GM19397 (cell line): ENCODE measurements around the gene TPM3.
"Not testable (repeated sequence)": the region's sequence is repeated elsewhere in the genome, so short reads cannot be mapped to it uniquely, and the experiment has no call there.

ENCODE experiments used
- ATAC-seq: cut with Tn5 transposase; IDR thresholded peaks from one replicate; pipeline ENCODE4 v1.9.1; 2021; ENCODE audit warnings: mild to moderate bottlenecking, moderate library complexity; ENCODE audit not compliant: unreplicated experiment

Gene TPM3

DNA sequence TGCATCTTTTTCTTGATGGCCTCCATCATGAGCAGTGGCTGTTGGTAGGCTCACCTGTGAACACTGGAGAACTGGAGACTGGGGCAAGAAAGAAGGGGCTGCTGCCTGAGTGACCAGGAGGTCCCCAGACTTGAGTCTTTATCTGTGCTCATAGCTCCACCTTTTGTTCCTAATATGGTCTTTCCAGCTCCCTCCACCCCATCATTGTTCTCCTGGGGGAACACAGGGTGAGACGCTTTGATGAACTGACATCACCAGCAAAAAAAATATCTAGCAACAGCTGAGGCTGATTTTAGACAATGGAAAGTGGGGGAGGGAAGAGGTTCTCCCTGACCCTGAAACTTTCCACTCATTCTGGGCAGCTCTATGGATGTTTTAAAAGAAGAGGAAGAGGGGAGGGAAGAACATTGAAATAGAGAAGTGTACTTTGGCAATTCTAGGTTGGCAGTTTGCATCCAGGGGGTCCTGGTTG lies at the start of gene TPM3:
TSS of gene TPM3 (minus strand) at position 111 of the 472 bp plus-strand sequence. CDS start at position 29, 82 bp downstream.
- no peak for ATAC-seq

DNA sequence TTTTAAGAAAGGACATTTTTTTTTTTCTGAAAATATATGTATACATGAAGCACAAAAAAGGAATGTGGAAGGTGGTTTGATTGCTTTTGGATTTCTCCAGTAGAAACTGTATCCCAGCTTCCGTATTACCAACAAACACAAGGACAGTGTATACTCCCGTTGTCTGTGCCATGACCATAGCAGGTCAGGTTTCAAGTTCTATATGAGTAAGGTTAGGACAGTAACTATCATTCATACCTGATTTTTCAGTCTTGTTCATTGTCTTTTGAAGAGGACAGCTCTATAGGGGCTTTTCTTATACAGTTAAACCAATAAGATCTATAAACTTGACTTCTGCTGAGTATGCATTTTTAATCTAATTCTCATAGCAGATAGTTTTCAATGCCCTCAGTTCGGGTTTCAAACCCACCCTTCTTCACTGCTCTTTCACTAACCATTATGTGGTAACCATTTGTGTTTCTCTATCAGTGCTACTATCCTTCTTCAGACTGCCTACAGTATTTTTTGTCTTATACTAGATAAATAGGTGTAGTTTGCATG lies 48.5 kb upstream of the TPM3 start:
- no peak for ATAC-seq

DNA sequence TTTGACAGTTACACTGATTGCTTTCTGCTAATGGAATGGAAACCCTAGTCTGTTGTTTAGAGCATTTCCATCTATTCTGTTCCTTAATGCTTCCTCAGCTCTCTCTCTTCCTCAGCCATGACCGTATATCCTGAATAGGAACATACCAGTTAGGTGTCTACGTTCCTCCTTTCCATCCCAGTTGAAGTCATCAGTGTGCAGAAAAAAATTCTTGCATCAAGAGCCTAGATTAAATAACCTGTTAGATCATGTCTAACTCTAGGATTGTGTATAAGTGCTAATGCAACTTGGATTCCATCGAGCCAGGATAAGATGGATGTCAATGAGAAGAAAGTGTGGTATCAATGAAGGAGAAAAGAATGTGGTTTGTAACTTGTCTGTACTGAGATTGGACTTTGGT lies 47.6 kb upstream of the TPM3 start:
- no peak for ATAC-seq

DNA sequence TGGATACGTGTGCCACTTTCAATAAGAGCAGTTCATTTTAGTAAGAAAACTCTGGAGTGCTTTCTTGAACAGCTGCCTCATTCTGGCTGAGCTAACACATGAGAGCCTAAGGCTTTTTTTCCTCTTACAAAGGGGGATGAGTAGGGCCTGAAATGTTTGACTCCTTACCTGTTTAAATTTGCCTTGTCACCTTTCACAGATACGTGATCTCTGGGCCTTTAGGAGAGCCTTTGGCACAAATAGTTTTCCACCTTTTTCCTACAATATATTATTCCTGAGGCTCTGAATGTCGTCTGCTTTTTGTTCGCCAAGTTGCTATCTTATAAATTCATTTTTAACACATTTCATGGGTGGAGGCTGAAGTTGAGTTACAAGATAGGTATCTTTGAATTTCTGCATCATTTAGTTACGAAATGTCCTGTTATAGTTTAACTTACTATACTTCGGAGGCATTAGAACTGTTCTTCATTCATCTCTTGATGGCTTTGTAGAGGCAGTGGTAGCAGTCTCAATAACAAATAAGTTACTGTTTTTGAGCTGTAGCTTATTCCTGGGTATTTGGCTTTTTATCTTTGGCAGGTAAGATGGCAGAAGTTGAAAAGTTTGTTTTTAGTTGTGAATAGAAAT lies 46.1 kb upstream of the TPM3 start:
- no peak for ATAC-seq

DNA sequence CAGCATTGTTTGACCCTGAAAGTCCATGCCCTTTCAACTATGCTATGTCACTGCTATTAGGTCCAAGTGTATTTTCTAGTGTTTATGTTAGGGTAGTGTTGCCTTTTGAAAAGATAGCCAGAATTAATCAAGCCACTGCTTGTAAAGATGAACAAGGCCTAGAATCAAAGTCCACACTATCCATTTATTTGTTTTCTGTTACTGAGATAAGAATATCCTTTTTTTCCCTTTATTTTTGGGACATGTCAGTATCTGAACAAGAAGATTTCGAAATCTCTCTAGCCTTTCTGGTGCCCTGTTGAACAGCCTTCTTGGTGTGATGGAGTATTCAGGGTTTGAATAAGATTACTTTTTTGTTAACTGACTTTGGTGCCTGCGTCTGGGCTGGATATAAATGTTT lies 45.5 kb upstream of the TPM3 start:
- no peak for ATAC-seq

DNA sequence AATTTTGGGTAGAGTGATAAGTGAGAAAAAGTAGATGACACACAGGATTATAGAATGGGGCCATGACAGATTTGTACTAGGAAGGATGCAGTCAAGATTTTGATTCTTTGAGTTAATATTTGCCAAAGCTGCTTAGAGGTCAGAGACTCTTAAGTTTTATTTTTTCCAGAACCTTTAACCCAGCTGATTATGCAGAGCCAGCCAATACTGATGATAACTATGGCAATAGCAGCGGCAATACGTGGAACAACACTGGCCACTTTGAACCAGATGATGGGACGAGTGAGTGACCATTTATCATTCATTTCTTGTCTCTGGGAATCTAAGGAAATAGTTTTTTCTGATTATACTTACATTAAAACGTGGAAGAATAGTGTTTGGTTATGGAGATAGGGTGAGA lies 45.0 kb upstream of the TPM3 start:
- ATAC-seq, result no peak

DNA sequence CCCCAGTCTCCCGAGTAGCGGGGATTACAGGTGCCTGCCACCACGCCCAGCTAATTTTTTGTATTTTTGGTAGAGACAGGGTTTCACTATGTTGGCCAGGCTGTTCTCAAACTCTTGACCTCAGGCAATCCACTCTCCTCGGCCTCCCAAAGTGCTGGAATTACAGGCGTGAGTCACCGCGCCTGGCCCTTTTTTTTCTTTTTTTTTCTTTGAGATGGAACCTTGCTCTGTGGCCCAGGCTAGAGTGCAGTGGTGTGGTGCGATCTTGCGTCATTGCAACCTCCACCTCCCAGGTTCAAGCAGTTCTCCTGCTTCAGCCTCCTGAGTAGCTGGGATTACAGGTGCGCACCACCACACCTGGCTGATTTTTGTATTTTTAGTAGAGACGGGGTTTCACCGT lies 41.2 kb upstream of the TPM3 start:
- ATAC-seq, result not testable (repeated sequence)

DNA sequence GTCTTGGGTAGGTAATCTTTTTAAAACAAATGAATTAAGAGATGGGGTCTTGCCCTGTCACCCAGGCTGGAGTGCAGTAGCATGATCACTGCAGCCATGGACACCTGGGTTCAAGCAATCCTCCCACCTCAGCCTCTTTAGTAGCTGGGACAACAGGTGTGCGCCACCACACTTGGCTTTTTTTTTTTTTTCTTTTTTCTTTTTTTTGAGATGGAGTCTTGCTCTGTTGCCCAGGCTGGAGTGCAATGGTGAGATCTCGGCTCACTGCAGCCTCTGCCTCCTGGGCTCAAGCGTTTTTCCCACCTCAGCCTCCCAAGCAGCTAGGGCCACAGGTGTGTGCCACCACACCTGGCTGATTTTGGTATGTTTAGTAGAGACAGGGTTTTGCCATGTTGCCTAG lies 39.2 kb upstream of the TPM3 start:
- not testable (repeated sequence) for ATAC-seq

DNA sequence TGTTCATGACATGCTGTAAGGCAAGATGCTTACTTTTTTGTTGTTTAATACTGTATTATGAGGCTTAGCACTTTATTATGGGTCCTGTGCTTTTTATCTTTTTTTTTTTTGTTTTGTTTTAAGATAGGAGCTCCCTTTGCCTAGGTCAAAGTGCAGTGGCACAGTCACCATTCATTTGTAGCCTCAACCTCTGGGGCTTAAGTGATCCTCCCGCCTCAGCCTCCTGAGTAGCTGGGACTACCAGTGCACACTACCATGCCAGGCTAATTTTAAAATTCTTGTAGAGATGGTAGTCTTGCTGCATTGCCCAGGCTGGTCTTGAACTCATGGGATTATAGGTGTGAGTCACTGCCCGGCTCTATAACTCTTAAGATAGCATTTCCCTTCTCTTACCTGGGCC lies 33.5 kb upstream of the TPM3 start:
- no peak for ATAC-seq

DNA sequence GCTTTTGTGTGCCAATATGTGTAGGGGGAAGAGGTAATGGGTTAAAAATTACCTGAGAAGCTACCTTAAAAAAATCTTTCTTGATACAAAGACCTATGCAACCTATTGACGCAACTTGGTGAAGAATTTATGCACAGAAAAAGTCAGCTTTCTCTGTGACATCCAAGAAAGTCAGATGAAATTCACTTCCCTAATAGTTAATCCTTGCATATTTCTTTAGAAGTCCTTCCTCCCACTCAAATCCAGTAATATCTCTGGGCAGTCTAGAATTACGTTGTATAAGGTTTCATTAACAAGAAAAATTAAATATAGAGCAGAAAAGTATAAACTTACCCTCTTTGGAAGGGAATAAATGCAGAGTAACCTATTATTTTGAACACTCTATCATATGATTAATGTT lies 31.7 kb upstream of the TPM3 start:
- no peak for ATAC-seq

DNA sequence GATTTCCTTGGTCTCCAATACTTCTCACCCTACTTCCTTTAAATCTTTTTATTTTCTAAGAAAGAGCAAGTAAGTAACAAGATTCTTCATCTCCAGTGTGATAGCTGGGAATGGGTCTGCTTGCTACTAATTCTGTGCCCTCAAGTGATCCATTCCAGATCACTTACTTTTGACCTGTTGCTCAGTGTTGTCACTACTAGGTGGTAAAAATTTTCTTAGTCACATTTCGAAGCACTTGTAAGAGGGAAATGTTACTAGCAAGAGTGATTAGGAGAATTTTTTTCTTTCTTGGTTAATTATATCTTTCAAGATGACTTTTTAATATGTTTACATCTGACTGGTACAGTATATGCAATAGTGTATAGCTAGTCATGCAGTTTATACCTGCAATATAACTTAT lies 31.0 kb upstream of the TPM3 start:
- ATAC-seq, result no peak

DNA sequence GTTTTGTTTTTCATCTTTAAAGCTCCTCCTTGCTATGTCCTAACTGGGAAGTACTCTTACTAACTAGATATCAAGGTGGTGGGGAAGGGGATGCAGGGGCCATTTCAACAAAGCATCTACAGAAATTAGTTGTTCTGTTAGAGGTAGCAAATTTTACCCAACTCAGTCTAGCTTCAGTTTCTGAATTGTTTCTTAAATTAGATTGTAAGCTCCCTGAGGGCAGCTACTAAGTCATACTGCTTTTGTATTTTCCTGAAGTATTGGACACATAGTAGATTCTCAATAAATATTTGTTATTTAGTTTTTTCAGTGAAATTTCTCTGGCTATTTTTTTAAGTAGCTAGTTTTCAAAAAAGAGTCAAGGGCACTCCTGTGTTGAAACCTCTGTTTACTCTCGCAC lies 30.6 kb upstream of the TPM3 start:
- no peak for ATAC-seq

DNA sequence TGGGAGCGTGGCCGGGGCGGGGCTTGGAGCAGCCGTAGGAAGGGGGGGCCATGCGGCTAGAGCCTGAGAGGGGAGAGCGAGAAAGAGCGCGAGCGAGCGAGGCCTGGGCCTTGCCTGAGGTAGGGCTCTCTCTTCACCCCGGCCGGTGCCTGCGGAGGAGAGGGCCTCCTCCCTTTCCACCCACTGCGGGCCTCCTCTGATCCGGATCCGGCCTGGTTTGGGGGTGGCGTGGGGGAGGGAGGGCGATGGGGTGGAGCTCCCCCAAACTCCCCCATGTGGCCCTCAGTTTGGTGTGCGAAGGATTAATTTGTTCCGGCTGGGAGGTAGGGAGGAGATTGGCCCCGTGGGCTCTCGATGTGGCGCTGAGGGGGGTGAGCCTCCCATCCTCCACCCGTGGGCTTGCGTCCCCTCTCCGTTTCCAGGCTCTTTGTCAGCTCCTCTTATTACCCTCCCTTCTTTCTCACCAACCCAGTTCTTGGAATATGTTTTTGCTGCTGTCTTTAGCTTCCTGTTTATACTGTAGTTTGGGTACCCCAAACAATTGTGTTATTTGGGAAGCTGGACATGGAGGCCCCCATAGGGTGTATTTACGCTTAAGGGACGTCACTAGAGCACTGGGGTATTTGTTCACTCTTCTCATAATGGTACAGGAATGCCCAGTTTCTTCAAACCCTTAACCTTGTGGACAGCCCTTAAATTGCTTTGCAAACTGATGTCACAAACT lies 29.5 kb upstream of the TPM3 start:
- peak; percentile 8 for ATAC-seq

DNA sequence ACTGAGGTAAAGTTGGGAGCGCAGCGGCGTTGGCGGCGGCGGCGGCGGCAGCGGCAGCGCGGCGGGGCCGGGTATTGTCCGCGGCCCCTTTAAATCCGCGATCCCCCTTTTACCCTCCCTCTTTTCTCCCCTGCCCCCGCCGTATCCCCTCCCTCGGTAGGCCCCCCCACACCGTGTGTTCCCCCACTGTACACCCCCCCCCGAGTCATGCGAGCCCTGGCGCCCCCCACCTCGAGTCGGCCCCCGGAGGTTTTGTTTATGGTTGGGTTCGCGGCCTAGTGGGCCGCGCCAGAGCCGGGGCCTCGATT lies 29.0 kb upstream of the TPM3 start:
- no peak for ATAC-seq

DNA sequence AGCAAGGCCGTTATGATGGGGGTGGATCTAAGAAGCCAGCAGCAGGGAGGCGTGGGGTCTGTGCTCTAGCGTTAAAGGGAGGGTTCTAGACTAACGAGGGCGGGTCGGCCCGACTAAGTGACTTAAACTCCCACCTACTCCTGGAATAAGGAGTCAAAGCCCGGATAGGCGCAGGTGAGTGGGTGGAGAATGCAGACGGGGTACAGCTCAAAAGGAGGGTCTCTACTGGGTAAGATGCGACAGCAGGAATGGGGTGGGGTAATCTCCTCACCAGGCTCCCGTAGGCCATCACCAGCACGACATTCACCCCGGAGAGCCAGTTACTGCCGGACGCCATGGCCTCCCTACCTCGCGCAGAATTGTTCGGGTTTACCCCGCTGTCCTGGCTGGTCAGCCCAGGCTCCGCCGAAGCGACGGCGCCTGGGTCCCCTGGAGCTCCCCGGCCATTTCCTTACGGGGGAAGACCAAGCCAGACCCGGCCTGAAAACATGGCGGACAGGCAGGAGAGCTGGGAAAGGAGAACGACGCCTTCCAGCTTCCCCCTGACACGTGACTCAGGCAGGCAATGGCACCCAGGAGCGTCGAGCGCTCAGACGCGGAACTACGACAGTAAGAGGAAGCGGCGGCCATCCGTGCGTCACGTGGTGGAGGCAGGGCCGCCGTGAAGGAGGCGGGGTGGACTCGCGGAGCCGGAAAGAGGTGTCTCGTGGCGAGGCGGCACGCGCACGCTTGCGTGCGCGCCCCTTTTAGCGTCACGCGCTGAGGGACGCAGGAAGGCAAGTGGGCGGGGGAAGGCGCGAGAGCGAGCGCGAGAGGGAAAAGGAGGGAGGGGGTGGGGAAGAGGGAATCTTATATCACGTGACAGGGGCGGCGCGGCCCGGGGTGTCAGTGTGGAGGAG lies 28.4 kb upstream of the TPM3 start, which contains the start of gene UBAP2L:
TSS of gene UBAP2L (plus strand) at position 885 of the 899 bp plus-strand sequence. CDS start 4,169 bp downstream, outside the sequence.
- ATAC-seq, result peak; percentile 94

DNA sequence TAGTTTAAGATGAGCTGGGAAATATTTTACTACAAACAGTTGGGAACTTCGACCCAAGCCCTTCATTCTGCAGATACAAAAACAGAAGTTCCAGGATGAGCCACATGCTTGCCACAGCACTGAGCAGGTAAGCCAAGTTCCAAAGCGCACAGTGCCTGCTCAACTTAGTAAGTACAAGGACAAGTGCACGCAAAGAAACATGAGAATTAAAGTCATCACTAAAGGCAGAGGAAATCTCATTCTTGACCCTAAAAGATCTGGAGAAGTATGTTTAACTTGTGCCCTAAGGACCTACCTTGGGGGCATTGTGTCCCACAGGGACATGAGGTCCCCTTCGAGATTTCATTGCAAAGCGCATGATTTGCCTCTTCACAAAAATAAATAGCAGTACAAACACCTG lies 27.6 kb upstream of the TPM3 start:
- no peak for ATAC-seq

DNA sequence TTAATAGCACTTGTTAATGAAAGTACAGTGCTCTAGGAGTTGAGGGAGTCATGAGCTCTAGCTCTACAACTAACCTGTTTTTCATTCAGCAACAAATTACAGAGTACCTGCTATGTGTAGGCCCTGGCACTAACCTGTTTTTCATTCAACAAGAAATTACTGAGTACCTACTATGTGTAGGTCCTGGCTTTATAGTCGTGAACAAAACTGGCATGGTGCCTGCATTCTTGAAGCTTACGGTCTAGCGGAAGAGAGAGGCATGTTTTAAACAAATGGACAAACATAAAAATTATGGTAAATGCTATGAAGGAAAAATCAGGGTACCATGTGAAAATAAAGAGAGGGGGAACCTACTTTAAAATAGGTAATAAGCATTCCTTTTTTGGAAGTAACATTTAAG lies 26.6 kb upstream of the TPM3 start:
- ATAC-seq, result no peak

DNA sequence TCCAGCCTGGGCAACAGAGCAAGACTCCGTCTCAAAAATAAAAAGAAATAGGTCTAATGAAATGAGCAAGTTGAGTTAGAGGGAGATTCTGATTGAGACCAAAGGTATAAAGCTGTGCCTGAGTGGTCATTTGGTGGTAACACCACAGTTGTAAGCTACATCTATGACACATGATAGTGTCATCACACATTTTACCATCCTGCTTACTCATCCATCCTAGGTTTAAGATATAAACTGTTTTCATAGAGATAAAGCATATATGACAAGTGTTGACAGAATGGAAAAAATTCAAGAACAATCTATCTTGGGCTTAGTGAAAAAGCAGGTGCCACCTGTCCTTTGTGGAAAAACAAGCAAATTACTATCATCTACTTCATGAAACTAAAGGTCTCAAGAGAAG lies 21.4 kb upstream of the TPM3 start:
- no peak for ATAC-seq

DNA sequence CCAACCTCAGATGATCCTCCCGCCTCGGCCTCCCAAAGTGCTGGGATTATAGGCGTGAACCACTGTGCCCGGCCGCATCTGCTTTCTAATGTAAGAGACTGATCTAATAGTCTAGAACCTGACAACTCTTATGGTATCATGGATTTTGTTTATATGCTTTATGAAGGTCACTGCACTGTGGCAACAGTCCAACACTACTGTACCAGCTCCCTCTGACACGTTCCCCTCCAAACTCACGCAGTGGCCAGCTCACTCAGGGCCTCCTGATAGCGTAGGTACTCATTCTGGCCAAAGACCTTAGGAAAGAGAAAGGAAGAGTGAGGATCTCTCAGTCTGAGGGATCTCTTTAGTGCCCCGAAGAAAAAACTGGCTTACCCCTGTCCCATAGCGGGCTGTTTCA lies 20.2 kb upstream of the TPM3 start:
- ATAC-seq, result no peak

DNA sequence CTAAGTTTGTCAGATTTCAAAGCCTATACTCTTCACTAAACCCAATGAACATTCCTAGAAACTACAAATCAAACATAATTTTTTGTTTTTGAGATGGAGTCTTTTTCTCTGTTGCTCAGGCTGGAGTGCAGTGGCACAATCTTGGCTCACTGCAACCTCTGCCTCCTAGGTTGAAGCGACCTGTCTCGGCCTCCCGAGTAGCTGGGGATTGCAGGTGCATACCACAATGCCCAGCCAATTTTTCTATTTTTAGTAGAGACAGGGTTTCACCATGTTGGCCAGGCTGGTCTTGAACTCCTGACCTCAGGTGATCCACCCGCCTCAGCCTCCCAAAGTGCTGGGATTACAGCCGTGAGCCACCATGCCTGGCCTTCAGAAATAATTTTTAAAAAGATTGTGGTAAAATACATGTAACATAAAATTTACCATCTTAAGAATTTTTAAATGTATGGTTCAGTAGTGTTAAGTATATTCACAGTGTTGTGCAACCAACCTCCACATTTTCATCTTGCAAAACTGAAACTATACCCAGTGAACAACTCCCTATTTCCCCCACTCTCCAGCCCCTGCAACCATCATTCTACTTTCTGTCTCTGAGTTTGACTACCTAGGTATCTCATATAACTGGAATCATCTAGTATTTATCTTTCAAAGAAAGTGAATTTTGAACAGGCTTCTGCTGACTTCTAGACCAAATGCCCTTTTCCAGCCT lies 16.9 kb upstream of the TPM3 start:
- ATAC-seq, result no peak

DNA sequence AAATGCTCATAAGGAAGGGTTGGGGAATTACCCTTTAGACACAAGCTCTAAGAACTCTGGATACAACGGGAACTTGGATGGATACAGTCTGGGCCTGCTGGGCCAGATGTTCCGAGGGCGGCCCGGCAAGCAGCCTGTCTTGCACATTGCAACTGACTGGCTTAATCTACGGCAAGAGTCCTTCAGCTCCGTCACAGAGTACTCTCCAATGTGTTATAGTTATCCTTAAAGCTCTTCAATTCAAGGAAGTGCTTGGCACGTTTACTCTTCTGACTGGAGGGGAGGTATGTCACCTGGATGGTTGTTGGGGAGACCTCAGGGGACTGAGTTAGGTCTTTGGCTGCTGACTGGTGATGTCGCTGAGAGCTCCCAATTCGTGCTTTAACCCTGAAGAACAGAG lies 15.4 kb upstream of the TPM3 start:
- ATAC-seq, result no peak
